Ishikawa (cell line): ENCODE results near the gene NEK10.

Experiments
- CEBPB ChIP-seq: IDR thresholded peaks from 2 replicates; pipeline ENCODE4 v1.6.1; 2012
- EP300 ChIP-seq: IDR thresholded peaks from 2 replicates; pipeline ENCODE4 v1.6.1; 2012; ENCODE audit warnings: borderline replicate concordance
- MAX ChIP-seq: IDR thresholded peaks from 2 replicates; pipeline ENCODE4 v1.6.1; 2012
- TAF1 ChIP-seq: IDR thresholded peaks from 2 replicates; pipeline ENCODE4 v1.6.1; 2012; ENCODE audit warnings: low read depth, mild to moderate bottlenecking
- USF1 ChIP-seq: IDR thresholded peaks from 2 replicates; pipeline ENCODE4 v1.6.1; 2012

- TF ChIP-seq USF1 (no peak), TAF1 (no peak), EP300 (no peak), CEBPB (no peak), MAX (no peak)
Observed at GRCh38 chr3:27185231-27185989, 183.8 kb downstream of the NEK10 start.
